Stimulated activated CD4-positive, alpha-beta T cell treated with anti-CD3 and anti-CD28 coated beads, Interleukin-2, amount 100 ng/mL, for 48 hours (primary cell): ENCODE data around the gene CTSH.

Experiments
- DNase-seq, 2 donors: peaks; one replicate each; pipeline ENCODE4 v3.0.0-alpha.2; 2020

Gene CTSH

GRCh38 chr15:78944669-78945407, at the start of gene CTSH:
TSS of gene CTSH (minus strand) at chr15:78945046. CDS start at chr15:78944981, 65 bp downstream.
- peak; percentile 57 to 63 for DNase-seq

DNA sequence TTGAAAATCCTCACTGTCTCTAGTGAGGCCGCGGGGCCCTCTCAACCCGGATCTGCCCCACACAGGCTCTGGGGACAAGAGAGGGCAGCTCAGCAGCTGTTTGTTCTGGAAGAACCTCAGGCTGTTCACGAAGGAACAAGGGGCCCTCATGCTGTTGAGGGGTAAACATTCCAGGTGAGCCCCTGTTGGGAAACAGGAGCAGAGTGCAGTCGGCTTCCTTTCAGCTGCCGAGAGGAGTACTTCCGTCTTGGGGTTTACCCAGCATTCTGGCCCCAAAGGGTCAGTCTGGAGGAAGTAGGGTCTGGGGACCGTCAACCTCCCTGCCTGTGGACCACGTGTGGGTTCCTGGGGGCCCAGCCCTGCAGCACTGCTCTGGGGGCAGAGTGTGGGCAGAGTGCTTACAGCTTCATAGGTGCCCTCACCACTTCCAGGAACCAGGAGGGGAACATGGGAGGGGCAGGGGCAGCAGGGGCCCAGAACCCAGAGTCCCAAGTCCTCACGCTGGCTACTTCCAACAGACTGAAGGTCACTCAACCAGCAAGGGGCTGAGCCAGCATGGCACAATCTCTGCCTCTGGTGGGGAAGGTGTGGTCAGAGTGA, 49.2 kb upstream of the CTSH start:
- DNase-seq = no peak

DNA sequence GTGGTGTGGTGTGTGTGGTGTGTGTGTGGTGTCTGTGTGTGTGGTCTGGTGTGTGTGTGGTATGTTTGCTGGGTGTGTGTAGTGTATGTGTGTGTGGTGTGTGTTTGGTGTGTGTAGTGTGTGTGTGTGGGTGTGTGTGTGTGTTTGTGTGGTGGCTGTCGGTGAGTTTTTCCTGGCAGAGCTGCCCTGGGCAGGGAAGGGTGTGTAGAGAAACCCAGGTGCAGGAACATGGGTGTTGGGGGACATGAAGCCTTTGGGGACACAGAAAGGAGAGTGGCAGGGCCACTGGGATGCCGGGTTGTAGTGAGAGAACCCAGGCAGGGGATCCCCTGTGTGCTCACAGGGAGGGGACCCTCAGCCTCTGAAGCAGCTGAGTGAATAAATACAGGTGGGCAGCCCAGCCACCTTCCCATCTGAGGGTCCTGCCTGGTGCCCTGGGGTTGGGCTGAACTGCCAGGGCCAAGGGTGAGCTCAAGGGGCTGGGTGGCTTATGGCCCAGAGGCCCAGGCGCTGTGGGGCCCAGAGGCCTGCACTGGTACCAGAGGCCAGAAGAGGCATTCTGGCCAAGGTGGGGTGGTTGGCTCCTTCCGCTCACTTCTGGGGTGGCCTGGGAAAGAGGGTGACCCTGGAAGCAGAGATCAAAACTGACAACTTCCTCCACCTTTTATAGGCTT, 48.5 kb upstream of the CTSH start:
- no peak for DNase-seq

DNA sequence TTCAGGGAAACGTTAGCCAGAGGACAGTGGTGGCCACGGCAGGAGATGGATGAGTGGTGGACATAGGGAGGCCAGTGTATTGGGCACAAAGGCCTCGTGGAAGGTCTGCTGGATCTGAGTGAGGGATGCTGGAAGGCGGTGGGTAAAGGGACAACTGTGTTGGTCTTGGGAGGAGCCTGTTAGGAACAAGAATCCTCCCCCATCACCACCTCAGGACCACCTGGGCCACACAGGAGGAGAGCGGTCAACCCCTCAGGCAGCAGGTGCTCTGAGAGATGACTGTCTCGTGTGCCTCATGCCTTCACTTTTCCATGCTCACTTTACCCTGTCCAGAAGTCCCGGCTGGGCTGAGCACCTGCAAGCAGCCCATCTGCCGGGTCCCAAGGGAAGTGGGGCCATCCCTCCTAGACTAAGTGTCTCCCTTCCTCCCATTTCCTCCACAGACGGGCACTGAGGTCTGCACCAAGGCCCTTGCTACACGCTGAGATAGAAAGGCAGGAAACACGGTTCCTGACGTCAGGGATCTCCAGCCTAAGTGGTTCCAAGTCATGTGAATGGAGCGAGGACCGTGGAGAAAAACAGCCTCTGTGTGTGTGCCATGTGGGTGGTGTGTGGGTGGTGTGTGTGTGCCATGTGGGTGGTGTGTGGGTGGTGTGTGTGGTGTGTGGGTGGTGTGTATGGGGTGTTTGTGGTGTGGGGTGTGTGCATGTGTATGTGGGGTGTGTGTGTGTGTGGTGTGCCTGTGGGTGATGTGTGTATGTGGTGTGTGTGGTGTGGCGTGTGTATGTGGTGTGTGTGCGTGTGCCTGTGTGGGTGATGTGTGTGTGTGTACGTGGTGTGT, 47.8 kb upstream of the CTSH start:
- no peak for DNase-seq

DNA sequence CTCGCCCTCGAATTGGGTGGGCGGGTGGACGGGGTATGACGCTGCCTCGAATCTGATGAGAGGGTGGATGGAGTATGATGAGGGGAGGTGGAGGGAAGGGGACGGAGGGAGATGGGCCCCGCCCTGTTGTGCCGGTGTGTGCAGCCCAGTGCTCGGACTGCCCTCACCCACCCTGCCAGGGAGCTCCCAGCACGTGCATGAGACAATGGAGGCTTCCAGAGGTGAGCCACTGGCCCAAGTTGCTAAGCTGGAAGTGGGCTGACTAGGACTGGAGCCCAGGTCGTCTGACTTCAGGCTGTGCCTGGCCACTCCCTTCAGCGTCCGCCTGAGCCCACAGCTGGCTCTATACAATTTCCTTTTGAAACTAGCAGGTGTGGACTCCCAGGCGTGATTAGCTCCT, 47.0 kb upstream of the CTSH start:
- DNase-seq = no peak

DNA sequence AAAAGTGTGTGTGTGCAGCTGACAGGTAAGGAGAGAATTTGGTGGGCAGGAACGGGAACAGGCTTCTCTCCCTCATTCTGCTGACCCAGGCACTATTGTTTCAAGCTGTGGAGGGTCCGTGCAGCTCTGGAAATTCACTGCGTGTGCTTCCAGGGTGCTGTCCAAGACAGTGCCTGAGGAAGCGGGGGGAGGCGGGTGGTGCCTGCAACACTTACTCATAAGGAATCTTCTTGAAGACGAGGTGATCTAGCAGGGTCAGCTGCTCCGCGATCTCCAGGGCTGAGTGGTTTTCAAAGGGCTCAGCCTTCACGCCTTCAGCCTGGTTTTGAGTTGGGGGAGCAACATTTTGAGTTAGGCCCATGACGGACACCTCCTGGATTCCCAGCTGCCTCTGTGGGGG, 46.6 kb upstream of the CTSH start:
- no peak for DNase-seq

DNA sequence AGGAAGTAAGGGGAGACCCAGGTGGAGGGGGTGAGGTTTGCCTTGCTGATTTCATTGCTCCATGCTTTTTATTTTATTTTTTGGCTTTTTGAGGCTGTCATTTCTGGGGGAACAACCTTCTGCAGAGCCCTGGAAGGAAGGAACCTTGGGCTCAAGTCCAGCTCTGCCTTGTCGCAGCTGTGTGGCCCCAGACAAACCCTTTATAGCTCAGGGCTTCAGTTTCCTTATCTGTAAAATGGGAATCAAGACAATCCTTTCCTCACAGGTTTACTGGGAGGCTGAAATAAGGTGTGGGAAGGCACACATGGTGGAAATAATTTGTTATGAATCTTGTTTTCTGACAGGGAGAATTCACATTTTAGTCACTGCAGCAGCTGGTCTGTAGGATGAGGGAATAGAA, 45.4 kb upstream of the CTSH start:
- DNase-seq = no peak

- no peak for DNase-seq
These were observed 44.9 kb upstream of the CTSH start for GRCh38 chr15:78989701-78990240.

- DNase-seq = no peak
These were observed 43.6 kb upstream of the CTSH start for GRCh38 chr15:78988361-78988911.

DNA sequence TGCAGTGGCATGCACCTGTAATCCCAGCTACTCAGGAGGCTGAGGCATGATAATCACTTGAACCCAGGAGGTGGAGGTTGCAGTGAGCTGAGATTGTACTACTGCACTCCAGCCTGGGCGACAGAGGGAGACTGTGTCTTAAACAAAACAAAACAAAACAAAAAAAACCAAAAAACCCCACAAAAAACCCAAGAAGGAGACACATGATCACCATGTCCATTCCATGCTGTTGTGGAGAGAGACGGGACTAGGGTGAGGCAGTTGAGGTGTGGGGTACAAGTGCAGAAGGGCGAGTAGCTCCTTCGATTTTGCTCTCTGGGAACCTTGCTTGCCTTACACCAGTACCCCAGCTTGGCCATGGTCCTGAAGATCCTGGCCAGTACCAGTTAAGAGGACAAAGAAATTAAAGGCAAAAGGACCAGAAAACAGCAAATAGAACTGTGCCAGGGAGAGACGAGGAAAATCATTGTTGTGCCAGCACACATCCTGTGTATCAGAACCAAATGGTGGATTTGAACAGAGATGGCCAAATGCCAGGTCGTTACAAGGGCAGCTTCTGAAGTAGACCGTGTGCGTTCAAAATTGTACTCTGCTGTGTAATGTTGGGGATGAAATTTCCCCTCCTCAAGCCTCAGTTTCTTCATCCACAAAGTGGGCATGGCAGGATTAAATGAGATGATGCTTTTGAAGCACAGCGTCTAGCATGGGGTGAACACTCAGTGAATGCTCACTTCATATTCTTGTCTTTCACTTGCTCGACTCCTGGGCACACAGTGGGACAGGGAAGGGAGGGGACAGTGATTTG, 42.9 kb upstream of the CTSH start:
- DNase-seq = no peak

DNA sequence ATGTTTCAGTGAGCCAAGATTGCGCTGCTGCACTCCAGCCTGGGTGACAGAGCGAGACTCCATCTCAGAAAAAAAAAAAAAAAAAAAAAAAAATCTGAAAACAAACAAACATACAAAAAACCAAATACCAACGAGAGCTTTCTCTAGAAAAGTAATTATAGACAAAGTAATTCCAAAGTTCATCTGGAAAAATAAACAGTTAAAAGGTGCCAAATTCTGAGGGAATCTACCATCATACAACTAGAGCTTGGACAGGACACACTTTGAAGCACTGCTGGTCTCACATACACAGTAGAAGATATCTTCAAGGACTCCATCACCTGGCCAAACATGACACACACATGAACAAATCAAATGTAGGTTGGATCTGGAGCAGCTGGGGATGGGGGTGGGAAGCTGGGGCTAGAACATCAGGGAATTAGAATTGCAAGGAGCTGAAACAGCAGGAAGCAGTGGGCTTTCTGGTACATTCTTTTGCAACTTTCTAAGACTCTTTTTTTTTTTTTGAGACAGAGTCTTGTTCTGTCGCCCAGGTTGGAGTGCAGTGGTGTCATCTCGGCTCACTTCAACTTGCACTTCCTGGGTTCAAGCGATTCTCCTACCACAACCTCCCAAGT, 41.1 kb upstream of the CTSH start:
- no peak for DNase-seq

DNA sequence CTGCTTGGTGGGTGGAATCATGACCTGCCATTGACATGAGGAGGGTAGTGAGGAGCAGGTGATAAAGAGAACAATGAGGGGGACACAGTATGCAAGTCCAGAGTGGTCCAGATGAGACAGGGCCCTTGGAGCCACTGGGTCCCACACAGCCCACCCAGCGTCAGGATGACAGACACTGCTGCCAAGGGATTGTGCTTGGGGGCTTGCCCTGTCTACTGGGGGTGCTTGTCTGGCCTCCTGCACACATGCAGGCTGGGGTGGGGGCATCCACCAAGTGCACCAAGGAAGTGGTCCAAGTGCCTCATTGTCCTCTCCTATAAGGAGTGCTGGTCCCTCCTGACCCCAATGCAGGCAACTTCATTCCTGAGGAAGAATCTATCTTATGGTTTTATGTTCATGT, 39.2 kb upstream of the CTSH start:
- no peak for DNase-seq

GRCh38 chr15:78983146-78983918, 38.5 kb upstream of the CTSH start:
- DNase-seq = no peak

GRCh38 chr15:78982736-78983135, 37.9 kb upstream of the CTSH start:
- no peak for DNase-seq

- no peak for DNase-seq
These were observed 36.9 kb upstream of the CTSH start for GRCh38 chr15:78981532-78982313.

- peak; percentile 25 to 28 for DNase-seq
These were observed 34.8 kb upstream of the CTSH start for GRCh38 chr15:78979456-78980320.

- DNase-seq = no peak
These were observed 33.8 kb upstream of the CTSH start for GRCh38 chr15:78978601-78979179.
